ENCODE data around the gene BRK1.
A peak's percentile ranks its signal among the peaks of the same experiment; 100 is the strongest.
"Not testable (repeated sequence)": the region's sequence is repeated elsewhere in the genome, so short reads cannot be mapped to it uniquely, and the experiment has no call there.

BRK1 gene

DNA sequence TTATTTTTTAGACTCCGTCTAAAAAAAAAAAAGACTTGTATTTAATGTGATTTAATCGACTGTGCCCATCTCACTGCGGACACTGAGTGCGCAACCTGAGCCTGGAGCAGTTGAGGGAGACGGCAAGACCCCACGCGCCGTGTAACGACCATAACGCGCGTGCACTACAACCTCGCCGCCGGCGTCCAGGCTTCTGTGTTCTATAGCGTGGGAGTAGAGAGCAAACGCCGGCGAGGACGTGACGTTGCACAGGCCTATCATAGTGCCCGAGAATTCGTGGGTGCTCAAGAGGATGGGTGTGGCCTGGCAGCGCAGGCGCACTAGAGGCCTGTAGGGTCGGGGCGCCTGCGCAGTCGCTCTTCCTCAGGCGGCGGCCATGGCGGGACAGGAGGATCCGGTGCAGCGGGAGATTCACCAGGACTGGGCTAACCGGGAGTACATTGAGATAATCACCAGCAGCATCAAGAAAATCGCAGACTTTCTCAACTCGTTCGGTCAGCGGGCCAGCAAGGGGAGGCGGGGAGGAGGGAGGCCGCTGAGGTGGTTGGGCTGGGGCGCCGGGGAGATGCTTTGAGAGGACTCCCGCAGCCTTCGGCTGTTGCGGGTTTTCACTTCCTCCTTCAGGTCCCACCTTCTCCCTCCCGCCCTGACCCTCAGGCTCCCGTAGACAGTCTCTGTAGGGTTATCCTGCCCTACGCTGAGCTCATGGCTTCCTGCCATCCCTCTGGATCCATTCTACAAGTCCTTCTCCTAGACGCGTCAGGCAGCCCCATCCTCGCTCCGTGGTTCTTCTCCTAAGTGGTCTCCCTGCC is at the start of gene BRK1:
TSS of gene BRK1 (plus strand) at position 350 of the 812 bp plus-strand sequence. CDS start at position 377, 27 bp downstream.
- DNase-seq, result peak; percentile 95 to 96

DNA sequence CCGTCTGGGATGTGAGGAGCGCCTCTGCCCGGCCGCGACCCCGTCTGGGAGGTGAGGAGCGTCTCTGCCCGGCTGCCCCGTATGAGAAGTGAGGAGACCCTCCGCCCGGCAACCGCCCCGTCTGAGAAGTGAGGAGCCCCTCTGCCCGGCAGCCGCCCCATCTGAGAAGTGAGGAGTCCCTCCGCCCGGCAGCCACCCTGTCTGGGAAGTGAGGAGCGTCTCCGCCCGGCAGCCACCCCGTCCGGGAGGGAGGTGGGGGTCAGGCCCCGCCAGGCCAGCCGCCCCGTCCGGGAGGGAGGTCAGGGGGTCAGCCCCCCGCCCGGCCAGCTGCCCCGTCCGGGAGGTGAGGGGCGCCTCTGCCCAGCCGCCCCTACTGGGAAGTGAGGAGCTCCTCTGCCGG is 45.4 kb upstream of the BRK1 start:
- DNase-seq, result not testable (repeated sequence)

DNA sequence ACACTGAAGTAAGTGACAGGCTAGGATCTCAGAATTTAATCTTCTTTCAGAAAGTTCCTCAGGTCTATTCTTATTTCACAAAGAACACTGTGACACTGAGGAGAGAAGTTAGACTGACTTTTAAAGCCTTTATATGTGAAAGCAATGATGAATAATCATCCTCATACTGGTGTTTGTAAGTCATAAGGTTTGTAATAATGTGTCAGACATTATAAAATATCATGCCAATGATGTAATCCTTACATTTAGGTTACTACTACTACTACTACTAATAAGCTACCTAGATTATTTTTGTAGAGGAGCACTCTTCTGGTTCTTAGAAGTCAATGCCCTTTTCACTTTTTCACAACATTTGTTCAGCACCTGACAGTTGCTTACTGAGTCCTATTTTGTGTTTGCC is 40.8 kb upstream of the BRK1 start:
- DNase-seq, result no peak

DNA sequence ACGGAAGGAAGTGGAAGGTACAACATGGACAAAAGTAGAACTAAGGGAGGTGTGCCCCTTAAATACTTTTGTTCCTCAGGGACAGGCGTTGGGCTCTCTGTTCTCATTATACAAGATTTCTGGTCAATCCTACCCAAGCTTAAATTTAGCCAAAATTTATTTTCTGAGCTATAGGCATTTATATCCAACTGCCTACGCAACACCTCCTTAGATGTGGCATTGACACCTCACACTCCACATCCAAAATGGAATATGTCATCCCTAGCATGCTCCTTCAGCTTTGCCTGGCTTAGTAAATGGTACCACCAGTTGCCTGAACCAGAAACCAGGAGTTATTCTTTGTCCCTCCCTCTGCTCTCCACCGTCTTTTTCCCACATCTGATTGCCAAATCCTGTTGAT is 33.6 kb upstream of the BRK1 start:
- DNase-seq, result no peak

DNA sequence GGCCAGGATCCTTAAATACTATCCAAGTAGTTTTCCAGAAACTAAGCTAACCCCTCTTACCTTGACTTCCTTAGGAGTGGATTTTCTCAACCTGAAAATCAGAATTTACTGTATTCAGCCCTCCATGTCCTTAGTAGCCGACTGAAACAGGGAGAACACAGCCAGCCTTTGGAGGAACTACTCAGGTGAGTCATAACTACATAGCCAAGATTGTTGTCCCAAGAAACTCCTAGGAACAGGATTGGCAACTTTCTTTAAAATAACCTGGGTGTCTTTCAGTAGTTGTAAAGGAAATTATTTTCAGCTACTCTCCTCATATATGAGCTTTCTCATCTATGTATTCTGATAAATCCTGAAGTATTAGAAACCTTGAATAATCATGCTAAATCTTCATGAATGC is 29.7 kb upstream of the BRK1 start:
- DNase-seq, result no peak

DNA sequence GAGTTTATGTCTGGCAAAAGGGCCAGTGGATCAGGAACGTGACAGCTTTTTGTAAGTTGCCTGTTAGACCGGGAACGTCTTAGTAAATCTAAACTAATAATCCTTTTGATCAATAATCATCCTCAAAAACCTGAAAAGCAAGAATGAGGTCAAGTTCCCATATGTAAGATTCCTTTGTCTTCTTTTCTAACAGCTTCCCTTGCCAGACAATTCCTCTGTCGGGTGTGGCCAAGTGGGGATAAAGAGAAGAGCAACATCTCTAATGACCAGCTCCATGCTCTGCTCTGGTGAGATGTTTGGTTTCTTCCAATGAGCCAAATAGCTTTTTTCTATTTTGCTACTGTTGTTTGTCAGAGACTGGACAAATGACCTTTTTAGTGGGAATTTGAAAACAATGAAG is 27.2 kb upstream of the BRK1 start:
- DNase-seq, result no peak

DNA sequence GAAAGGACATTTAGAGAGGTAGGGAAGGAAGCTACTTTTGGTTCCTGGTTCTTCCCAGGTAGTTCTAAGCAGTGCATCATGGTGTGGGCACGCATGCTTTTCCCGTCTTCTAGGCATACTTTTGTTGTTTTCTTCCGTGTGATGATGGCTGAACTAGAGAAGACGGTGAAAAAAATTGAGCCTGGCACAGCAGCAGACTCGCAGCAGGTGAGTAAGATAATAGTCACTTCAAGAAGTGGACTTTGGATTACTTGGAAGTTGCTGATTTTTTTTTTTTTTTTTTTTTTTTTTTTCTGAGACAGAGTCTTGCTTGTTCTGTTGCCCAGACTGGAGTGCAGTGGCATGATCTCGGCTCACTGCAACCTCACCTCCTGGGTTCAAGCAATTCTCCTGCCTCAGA is 25.3 kb upstream of the BRK1 start:
- no peak for DNase-seq

DNA sequence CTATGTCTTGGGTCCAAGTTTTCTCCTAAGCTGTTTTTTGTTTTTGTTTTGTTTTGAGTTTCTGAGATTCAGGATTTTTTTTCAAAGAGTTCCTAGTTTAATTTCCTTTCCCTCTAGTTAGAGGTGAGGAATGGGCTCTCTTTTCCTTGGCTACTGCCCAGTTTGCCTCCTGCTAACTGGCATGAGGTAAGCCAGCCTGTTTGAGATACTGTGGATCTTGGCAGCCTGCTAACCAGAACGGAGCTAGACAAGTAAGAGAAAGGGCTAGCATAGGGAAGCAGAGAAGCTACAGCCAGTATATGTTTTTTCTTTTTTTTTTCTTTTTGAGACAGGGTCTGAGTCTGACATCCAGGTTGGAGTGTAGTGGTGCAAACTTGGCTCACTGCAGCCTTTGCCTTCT is 24.7 kb upstream of the BRK1 start:
- DNase-seq, result not testable (repeated sequence)

DNA sequence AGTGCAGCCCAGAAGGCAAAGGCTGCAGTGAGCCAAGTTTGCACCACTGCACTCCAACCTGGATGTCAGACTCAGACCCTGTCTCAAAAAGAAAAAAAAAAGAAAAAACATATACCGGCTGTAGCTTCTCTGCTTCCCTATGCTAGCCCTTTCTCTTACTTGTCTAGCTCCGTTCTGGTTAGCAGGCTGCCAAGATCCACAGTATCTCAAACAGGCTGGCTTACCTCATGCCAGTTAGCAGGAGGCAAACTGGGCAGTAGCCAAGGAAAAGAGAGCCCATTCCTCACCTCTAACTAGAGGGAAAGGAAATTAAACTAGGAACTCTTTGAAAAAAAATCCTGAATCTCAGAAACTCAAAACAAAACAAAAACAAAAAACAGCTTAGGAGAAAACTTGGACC is 24.1 kb upstream of the BRK1 start:
- not testable (repeated sequence) for DNase-seq

DNA sequence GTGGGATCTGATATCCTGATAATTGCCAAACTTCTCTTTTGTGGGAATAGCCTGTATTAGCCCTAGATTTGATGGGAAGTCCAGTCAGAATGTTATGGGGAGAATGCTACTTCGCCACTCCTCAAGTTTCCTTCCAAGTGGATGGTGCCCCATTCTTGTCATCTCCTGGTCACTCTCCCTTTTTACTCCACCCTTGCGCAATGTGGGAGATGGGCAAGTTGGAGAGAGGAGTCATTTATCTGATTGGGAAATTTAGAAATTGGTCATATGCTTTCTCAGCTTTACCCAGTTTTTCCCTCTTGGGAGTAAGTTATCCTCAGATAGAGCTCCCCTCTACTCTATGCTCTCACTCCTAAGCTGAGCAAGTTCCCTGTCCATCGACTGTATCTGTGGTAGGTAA is 21.8 kb upstream of the BRK1 start:
- no peak for DNase-seq

DNA sequence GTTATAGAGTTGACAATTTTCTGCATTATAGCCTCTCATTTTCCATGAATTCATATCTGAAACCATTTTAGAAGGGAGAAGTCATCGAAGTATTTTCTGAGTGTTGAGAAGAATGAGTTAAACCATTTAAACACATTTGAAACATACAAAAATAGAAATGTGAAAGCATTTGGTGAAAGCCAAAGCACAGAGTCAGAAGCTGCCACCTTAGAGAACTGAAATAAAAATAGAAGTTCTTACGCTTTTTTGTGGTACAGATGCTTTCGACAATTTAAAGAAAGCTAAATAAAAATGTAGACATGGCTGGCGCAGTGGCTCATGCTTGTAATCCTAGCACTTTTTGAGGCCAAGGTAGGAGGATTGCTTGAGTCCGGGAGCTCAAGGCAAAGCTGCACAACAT is 16.4 kb upstream of the BRK1 start:
- DNase-seq, result no peak

DNA sequence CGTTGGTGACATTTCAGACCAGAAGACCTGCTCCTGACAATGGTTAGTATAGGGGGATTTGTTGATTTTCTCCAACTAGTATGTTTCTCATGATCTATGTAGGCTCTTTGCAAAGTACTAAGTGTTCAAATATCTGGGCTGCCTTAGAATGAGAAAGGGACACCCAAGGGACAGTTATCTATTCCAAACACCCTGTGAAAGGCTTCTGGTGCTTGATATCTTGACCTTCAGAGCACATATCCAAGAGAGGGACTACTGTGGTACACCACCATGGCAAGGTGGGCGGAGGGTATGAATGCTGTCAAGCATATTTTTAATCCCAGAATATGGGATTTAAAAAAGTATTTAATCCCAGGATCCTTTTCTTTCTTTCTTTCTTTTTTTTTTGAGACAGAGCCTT is 8.6 kb upstream of the BRK1 start:
- no peak for DNase-seq

DNA sequence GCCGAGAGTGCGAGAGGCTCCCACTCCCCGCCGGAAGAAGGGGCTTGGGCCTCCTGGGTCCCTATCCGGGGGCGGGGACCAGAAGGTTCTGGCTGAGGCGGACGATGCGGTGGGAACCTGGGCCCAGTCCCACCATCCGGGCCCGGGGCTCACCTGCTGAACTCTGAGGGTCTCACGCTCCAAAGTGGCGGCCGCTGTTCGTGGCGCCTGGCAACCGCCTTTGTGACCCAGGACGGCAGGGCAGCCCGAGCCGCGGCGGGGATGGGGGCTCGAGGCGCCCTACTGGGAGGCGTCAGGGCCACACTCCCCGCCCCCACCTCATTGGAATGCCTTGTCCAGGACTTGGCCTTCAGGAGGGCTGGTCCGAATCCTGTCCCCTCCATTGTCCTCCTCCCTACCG is 7.4 kb upstream of the BRK1 start, which contains the start of gene FANCD2OS:
TSS of gene FANCD2OS (minus strand) at position 165 of the 400 bp plus-strand sequence. CDS start 3,481 bp downstream, outside the sequence.
- no peak for DNase-seq

DNA sequence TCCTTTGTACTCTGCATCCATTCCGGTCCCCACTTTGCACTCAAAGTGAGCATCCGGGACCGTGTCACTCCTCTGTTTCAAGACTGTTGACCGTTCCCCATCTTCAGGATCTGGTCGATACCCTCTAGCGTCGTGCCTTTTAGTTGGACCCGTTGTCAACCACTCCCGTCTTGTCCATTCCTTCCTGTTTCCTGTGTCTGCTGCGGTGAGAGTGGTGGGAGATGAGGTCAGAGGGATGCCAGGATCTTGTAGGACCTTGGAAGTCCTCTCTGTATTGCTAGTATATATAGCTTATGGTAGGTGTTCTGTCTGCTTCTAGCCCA is 624 bp downstream of the BRK1 start:
- no peak for DNase-seq

DNA sequence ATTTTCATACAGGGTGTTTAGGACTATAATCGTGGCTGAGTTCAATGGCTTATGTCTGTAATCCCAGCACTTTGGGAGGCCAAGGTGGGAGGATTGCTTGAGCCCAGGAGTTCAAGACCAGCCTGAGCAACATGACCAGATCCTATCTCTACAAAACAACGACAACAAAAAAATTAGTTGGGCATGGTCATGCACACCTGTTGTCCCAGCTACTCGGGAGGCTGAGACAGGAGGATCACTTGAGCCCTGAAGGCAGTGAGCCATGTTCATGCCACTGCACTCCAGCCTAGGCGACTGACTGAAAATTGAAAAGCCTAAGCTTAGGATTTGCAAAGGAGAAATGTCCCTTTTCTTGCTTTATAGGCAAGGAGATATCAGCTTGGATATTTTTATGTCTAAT is 1.5 kb downstream of the BRK1 start:
- DNase-seq, result no peak

DNA sequence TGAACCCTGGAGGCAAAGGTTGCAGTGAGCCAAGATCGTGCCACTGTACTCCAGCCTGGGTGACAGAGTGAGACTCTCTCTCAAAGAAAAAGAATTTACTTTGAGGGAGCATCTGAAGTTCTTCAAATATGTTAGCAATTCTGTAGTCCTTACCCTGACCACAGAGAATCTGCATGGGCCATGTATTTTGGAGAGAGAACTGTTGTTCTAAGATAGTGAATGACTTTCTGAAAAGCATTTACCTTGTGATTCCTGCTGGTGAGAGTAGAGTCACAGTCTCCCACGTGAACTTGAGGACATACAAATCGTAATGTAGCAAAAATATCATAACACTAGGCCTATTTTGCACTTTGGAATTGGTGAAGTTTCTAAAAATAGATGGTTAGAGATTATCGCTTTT is 3.9 kb downstream of the BRK1 start:
- DNase-seq, result no peak

DNA sequence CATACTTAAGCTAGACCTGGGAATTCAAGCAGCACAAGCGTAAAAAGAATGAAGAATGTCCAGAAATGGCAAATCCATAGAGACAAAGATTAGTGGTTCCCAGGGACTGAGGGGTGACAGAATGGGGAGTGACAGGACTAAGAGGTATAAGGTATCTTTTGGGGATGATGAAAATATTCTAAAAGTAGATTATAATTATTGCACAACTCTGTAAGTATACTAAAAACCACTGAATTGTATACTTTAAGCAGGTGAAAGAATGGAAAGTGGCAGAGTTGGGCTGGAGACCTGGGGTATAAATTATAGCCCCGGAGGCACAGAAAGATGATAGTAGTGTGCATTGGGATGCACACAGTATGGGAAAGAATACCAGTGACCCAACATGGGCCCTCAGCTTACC is 5.6 kb downstream of the BRK1 start:
- DNase-seq, result no peak

DNA sequence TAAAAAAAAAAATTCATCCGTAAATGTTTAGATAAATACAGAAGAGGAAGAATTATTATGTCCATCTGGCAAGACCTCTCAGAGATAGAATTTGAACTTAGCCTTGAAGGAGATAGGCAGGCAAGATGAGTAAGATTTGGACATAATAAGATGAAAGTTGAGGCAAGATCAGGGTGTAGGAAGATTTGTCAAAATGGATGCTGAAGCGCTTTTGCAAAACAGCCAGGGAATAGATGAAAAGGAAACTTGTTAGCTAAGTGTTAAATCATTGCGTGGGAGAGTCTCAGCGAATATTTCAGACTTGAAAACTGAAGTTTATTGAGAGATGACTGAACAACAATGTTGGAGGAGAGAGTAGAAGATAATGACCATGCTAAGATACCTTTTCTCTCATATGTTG is 7.2 kb downstream of the BRK1 start:
- DNase-seq, result no peak

DNA sequence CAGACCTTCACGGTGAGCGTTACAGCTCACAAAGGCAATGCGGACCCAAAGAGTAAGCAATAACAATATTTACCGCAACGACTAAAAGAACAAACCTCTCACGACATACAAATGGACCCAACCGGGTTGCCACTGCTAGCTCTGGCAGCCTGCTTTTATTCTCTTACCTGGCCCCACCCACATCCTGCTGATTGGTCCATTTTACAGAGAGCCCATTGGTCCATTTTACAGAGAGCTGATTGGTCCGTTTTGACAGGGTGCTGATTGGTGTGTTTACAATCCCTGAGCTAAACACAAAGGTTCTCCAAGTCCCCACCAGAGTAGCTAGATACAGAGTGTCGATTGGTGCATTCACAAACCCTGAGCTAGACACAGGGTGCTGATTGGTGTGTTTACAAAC is 20.4 kb downstream of the BRK1 start:
- not testable (repeated sequence) for DNase-seq

DNA sequence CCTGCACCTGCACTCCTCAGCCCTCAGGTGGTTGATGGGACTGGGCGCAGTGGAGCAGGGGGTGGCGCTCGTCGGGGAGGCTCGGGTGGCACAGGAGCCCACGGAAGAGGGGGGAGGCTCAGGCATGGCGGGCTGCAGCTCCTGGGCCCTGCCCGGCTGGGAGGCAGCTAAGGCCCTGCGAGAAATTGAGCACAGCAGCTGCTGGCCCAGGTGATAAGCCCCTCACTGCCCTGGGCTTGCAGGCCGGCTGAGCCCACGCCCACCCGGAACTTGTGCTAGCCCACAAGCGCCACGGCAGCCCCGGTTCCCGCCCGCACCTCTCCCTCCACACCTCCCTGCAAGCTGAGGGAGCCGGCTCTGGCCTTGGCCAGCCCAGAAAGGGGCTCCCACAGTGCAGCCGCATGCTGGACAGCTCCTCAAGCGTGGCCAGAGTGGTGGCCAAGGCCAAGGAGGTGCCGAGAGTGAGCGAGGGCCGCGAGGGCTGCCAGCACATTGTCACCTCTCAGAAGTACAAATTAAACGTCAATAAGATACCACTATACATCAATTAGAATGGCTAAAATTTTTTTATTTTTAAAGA is 21.0 kb downstream of the BRK1 start:
- no peak for DNase-seq

DNA sequence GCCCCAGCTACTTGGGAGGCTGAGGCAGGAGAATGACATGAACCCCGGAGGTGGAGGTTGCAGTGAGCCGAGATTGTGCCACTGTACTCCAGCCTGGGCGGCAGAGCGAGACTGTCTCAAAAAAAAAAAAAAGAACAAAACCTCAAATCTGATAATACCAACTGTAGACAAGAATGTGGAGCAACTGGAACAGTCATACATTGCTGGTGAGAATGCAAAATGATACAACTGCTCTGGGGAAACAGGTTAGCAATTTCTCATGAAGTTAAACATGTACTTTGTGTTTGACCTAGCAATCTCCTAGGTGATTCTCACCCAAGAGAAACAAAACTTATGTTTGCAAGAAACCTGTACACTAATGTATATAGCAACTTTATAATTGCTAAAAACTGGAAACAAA is 21.7 kb downstream of the BRK1 start:
- DNase-seq, result no peak

DNA sequence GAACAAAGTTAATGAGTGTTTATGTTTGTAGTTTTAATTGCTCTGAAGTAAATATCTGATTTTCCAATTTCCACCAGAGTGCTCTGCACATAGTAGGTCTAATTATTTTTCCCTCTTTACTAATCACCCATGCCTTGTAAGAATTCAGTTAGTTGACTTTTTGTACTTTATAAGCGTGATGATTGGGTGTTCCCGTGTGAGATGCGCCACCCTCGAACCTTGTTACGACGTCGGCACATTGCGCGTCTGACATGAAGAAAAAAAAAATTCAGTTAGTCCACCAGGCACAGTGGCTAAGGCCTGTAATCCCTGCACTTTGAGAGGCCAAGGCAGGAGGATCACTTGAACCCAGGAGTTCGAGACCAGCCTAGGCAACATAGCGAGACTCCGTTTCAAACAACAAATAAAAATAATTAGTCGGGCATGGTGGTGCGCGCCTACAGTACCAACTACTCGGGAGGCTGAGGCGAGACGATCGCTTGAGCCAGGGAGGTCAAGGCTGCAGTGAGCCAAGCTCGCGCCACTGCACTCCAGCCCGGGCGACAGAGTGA is 25.6 kb downstream of the BRK1 start:
- no peak for DNase-seq

DNA sequence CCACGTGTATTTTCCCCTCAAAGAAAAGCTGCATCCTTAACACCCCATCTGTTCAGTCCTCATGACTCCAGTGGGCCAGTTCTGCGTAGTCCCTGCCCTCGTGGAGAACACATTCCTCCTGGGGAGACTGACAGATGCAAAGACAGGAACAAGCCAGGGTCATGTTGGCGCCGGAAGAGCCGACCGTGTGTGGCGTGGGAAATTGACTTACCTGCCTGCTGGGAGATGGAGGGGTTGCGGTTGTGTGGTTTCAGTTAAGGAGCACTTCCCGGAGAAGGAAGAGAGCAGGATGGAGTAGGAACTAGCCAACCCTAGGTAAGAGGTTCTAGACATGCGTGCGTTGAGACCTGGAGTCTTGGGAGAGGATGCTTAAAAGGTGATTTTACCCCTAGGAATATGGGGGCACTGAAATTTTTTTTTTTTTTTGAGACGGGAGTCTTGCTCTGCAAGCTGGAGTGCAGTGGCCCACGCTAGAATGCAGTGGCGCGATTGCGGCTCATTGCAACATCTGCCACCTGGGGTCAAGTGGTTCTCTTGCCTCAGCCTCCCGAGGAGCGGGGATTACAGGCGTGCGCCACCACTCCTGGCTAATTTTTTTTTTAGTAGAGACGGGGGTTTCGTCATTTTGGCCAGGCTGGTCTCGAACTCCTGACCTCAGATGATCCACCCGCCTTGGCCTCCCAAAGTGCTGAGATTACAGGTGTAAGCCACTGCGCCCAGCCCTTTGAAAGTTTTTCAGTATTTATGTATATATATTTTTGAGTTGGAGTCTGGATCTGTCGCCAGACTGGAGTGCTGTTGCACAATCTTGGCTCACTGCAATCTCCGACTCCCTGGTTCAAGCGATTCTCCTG is 27.5 kb downstream of the BRK1 start:
- peak in 1 of 2 donors; percentile 33 for DNase-seq

DNA sequence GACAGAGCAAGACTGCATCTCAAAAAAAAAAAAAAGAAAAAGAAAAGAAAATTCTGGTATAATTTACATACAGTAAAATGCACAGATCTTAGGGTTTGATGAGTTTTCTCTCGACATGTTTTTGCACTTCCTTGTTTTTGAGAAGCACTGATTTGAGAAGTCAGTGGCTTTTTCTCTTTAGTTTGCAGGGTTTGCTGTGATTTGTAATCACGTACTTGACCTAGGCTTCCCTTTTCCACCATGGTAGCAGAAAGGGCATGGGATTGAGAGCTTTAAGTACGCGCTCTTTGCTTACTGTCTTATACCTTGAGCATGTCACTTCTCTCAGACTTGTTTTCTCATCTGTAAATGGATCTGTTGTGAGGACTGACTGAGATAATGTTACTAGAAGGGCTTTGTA is 30.2 kb downstream of the BRK1 start:
- DNase-seq, result no peak
